ENCODE measurements around the gene RANGRF. TPM values are rescaled to one million over a fixed set of nuclear protein-coding genes. Genes with fewer than 3 reads are reported as not detected.

Gene RANGRF
- total RNA-seq, 1 donor from 2014 or later: 17.1 TPM

- DNase-seq (ENCODE audit: low read depth, low spot score): no peak
Measured at GRCh38 chr17:8312726-8313600, 24.5 kb downstream of the RANGRF start.

GRCh38 chr17:8314797-8315763 lies 26.6 kb downstream of the RANGRF start:
- no peak for DNase-seq (ENCODE audit: low read depth, low spot score)

GRCh38 chr17:8315764-8316217 lies 27.3 kb downstream of the RANGRF start:
- DNase-seq (ENCODE audit: low read depth, low spot score): no peak

- no peak for DNase-seq (ENCODE audit: low read depth, low spot score)
Measured at GRCh38 chr17:8318010-8318935, 29.8 kb downstream of the RANGRF start.

- no peak for DNase-seq (ENCODE audit: low read depth, low spot score)
Measured at GRCh38 chr17:8320262-8320661, 31.8 kb downstream of the RANGRF start.

- no peak for DNase-seq (ENCODE audit: low read depth, low spot score)
Measured at GRCh38 chr17:8320990-8321389, 32.5 kb downstream of the RANGRF start.

GRCh38 chr17:8322061-8322460 lies 33.6 kb downstream of the RANGRF start:
- DNase-seq (ENCODE audit: low read depth, low spot score): no peak

- DNase-seq (ENCODE audit: low read depth, low spot score): no peak
Measured at GRCh38 chr17:8324132-8324531, 35.7 kb downstream of the RANGRF start.

GRCh38 chr17:8324923-8325322 lies 36.5 kb downstream of the RANGRF start:
- no peak for DNase-seq (ENCODE audit: low read depth, low spot score)

GRCh38 chr17:8326511-8327302 lies 38.2 kb downstream of the RANGRF start:
- DNase-seq (ENCODE audit: low read depth, low spot score): no peak

GRCh38 chr17:8327303-8327649 lies 38.8 kb downstream of the RANGRF start:
- no peak for DNase-seq (ENCODE audit: low read depth, low spot score)

GRCh38 chr17:8332128-8332527 lies 43.7 kb downstream of the RANGRF start:
- DNase-seq (ENCODE audit: low read depth, low spot score): no peak

- no peak for DNase-seq (ENCODE audit: low read depth, low spot score)
Measured at GRCh38 chr17:8332688-8333087, 44.2 kb downstream of the RANGRF start.

GRCh38 chr17:8333281-8333680 lies 44.8 kb downstream of the RANGRF start:
- no peak for DNase-seq (ENCODE audit: low read depth, low spot score)

GRCh38 chr17:8337802-8338752 lies 49.6 kb downstream of the RANGRF start:
- DNase-seq (ENCODE audit: low read depth, low spot score): no peak

GRCh38 chr17:8338753-8339140 lies 50.3 kb downstream of the RANGRF start:
- no peak for DNase-seq (ENCODE audit: low read depth, low spot score)

GRCh38 chr17:8339540-8339939 lies 51.1 kb downstream of the RANGRF start, which contains the start of gene ODF4:
ODF4 (plus strand) TSS chr17:8339840; CDS start chr17:8340052, 212 bp downstream.
- DNase-seq (ENCODE audit: low read depth, low spot score): no peak
